GM18508 (cell line): Measurements from ENCODE around the gene EXOC1.

Experiments used
- ATAC-seq: cut with Tn5 transposase; IDR thresholded peaks from one replicate; pipeline ENCODE4 v1.9.1; 2021; ENCODE audit warnings: moderate number of reproducible peaks; ENCODE audit not compliant: insufficient read depth, unreplicated experiment

EXOC1 gene

GRCh38 chr4:55947912-55948725 lies 94.7 kb downstream of the EXOC1 start:
- ATAC-seq, result peak; percentile 21

GRCh38 chr4:55948726-55949481 lies 95.5 kb downstream of the EXOC1 start, which contains the start of gene CEP135:
Gene CEP135, plus strand, starts transcription at chr4:55948945. Its CDS starts 3,186 bp downstream, at chr4:55952131.
- peak; percentile 50 for ATAC-seq

DNA sequence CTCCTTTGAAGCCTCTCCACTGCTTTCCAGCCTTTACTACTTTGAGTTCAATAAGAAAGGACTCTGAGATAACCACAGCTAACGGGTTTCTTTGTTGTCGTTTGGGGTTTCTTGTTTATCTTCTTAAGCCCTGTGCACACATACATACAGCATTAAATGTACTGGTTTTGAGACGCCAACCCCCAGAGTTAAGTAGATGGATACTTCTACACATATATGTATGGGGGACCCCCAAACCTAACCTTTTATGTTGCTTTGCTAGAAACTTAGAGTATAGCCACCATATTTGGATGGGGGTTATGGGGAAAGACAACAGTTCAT lies 96.0 kb downstream of the EXOC1 start:
- ATAC-seq, result no peak

DNA sequence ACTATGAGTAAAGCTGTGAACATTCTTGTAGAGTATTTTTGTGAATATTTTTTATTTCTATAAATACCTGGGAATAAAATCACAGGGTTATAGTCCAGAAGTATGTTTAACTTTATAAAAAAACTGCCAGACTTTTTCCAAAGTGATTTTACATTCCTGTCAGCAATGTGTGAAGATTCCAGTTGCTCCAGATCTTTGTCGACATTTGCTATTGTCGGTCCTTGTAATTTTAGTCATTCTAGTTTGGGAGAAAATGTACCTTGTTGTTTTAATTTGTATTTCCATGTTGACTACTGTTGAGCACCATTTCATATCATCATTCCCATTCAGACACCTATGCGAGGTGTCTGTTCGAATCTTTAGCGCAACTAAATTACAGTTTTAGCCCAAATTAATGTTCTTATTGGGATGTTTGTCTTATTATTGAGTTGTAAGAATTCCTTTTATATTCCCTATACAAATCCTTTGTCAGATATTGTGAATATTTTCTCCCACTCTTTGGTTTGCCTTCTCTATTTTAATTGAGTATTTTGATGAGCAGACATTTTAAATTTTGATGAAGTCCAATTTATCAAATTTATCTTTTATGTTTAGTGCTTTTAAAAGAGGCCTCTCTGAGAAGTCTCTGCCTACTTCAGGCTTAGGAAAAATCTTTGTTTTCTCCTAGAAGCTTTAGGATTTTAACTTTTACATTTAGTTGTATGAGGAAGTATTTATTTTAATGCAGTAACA lies 97.9 kb downstream of the EXOC1 start:
- no peak for ATAC-seq
